HUES6 (cell line): ENCODE measurements around the gene CCDC66.
"Not testable (repeated sequence)": the region's sequence is repeated elsewhere in the genome, so short reads cannot be mapped to it uniquely, and the experiment has no call there.

ENCODE experiments used
- H3K27ac ChIP-seq: 2 replicates; pipeline ENCODE4 v1.7.0; 2013; ENCODE audit warnings: low read depth, mild to moderate bottlenecking, low read length, inconsistent platforms
- H3K27me3 ChIP-seq: 2 replicates; pipeline ENCODE4 v1.6.1; 2013; ENCODE audit warnings: low read length; ENCODE audit not compliant: control insufficient read depth, insufficient read depth
- H3K36me3 ChIP-seq: 2 replicates; pipeline ENCODE4 v1.6.1; 2013; ENCODE audit warnings: low read length; ENCODE audit not compliant: control insufficient read depth, insufficient read depth
- H3K4me1 ChIP-seq: 2 replicates; pipeline ENCODE4 v1.6.1; 2013; ENCODE audit warnings: low read length; ENCODE audit not compliant: control insufficient read depth, insufficient read depth
- H3K4me3 ChIP-seq: 2 replicates; pipeline ENCODE4 v1.5.1; 2013; ENCODE audit warnings: low read depth, low read length
- H3K9ac ChIP-seq: one replicate; pipeline ENCODE4 v1.6.1; 2013; ENCODE audit warnings: mild to moderate bottlenecking, low read length
- H3K9me3 ChIP-seq: 2 replicates; pipeline ENCODE4 v1.6.1; 2013; ENCODE audit warnings: low read depth, low read length; ENCODE audit not compliant: control insufficient read depth, insufficient read depth

CCDC66 gene

GRCh38 chr3:56591262-56591661 is 34.3 kb downstream of the CCDC66 start:
- Histone ChIP-seq H3K4me3 (no peak overlapping the region), H3K9ac (no peak overlapping the region), H3K4me1 (0 out of 2 replicates have a peak, but pooled peaks cover 10% of the 10 kb centered on the region), H3K9me3 (no peaks in the 10 kb centered on the region), H3K27me3 (no peaks in the 10 kb centered on the region), H3K36me3 (peaks cover 22% of the 10 kb centered on the region), H3K27ac (no peak overlapping the region)

- H3K36me3 ChIP-seq: peaks cover 22% of the 10 kb centered on the region
- 0 out of 2 replicates have a peak, but pooled peaks cover 10% of the 10 kb centered on the region for H3K4me1 ChIP-seq
- H3K9me3 ChIP-seq: no peaks in the 10 kb centered on the region
- no peak overlapping the region for H3K4me3 ChIP-seq
- H3K27me3 ChIP-seq: no peaks in the 10 kb centered on the region
- H3K9ac ChIP-seq: no peak overlapping the region
- H3K27ac ChIP-seq: no peak overlapping the region
These were observed 36.6 kb downstream of the CCDC66 start for GRCh38 chr3:56593455-56594158.

GRCh38 chr3:56595975-56596840 is 39.2 kb downstream of the CCDC66 start:
- H3K9me3 ChIP-seq: no peaks in the 10 kb centered on the region; the same call in 1 of the 2 replicates
- no peak overlapping the region for H3K4me3 ChIP-seq
- peaks cover 25% of the 10 kb centered on the region for H3K36me3 ChIP-seq
- H3K4me1 ChIP-seq: no peaks in the 10 kb centered on the region
- H3K27ac ChIP-seq: no peak overlapping the region
- H3K9ac ChIP-seq: no peak overlapping the region
- no peaks in the 10 kb centered on the region for H3K27me3 ChIP-seq

GRCh38 chr3:56608479-56608878 is 51.5 kb downstream of the CCDC66 start:
- not testable (repeated sequence) for H3K9ac ChIP-seq, H3K27me3 ChIP-seq, H3K27ac ChIP-seq, H3K9me3 ChIP-seq, H3K4me1 ChIP-seq, H3K4me3 ChIP-seq
- peaks cover 19% of the 10 kb centered on the region for H3K36me3 ChIP-seq

- Histone ChIP-seq H3K4me3 (no peak overlapping the region), H3K36me3 (peaks cover 18% of the 10 kb centered on the region), H3K9me3 (0 out of 2 replicates have a peak, but pooled peaks cover 3% of the 10 kb centered on the region), H3K9ac (no peak overlapping the region), H3K27ac (no peak overlapping the region; the same call in 1 of the 2 replicates), H3K4me1 (peaks cover 4% of the 10 kb centered on the region; the same call in 1 of the 2 replicates), H3K27me3 (no peaks in the 10 kb centered on the region)
These were observed 53.8 kb downstream of the CCDC66 start for GRCh38 chr3:56610669-56611335.

- Histone ChIP-seq H3K9ac (no peak overlapping the region), H3K27me3 (no peaks in the 10 kb centered on the region), H3K27ac (no peak overlapping the region; the same call in 1 of the 2 replicates), H3K4me3 (no peak overlapping the region), H3K36me3 (peaks cover 18% of the 10 kb centered on the region), H3K9me3 (0 out of 2 replicates have a peak, but pooled peaks cover 1% of the 10 kb centered on the region), H3K4me1 (peaks cover 4% of the 10 kb centered on the region; the same call in 1 of the 2 replicates)
These were observed 54.4 kb downstream of the CCDC66 start for GRCh38 chr3:56611364-56611763.

GRCh38 chr3:56612146-56612545 is 55.2 kb downstream of the CCDC66 start:
- Histone ChIP-seq H3K27me3 (no peaks in the 10 kb centered on the region), H3K4me3 (no peak overlapping the region), H3K9me3 (no peaks in the 10 kb centered on the region), H3K27ac (no peak overlapping the region), H3K9ac (no peak overlapping the region), H3K36me3 (peaks cover 23% of the 10 kb centered on the region), H3K4me1 (peaks cover 4% of the 10 kb centered on the region; the same call in 1 of the 2 replicates)

- peaks cover 4% of the 10 kb centered on the region; the same call in 1 of the 2 replicates for H3K4me1 ChIP-seq
- peaks cover 31% of the 10 kb centered on the region for H3K36me3 ChIP-seq
These were observed 56.0 kb downstream of the CCDC66 start for GRCh38 chr3:56613016-56613415.

GRCh38 chr3:56616478-56617006 is 59.6 kb downstream of the CCDC66 start:
- Histone ChIP-seq H3K36me3 (peaks cover 67% of the 10 kb centered on the region), H3K27ac (no peak overlapping the region), H3K9me3 (no peaks in the 10 kb centered on the region), H3K9ac (no peak overlapping the region), H3K4me1 (no peaks in the 10 kb centered on the region), H3K4me3 (no peak overlapping the region), H3K27me3 (no peaks in the 10 kb centered on the region)

More at GRCh38 chr3:56613016-56613415, 56.0 kb downstream of the CCDC66 start:
- Histone ChIP-seq H3K9ac (no peak overlapping the region), H3K27ac (no peak overlapping the region), H3K27me3 (no peaks in the 10 kb centered on the region), H3K9me3 (no peaks in the 10 kb centered on the region), H3K4me3 (no peak overlapping the region)

- no peak overlapping the region for H3K9ac ChIP-seq
- H3K9me3 ChIP-seq: no peaks in the 10 kb centered on the region
- no peak overlapping the region for H3K4me3 ChIP-seq
- no peaks in the 10 kb centered on the region for H3K4me1 ChIP-seq
- no peak overlapping the region for H3K27ac ChIP-seq
- peaks cover 94% of the 10 kb centered on the region for H3K36me3 ChIP-seq
- H3K27me3 ChIP-seq: no peaks in the 10 kb centered on the region
These were observed 63.4 kb downstream of the CCDC66 start for GRCh38 chr3:56620371-56620770.
